Rectal smooth muscle tissue (tissue), 1 donor: ENCODE data around the gene TMEM267.
"Not testable (repeated sequence)": the region's sequence is repeated elsewhere in the genome, so short reads cannot be mapped to it uniquely, and the experiment has no call there.

Experiments used
- H3K27ac ChIP-seq: one replicate; pipeline ENCODE4 v1.7.0; 2013; ENCODE audit warnings: low read depth, low read length, inconsistent platforms
- H3K27me3 ChIP-seq: one replicate; pipeline ENCODE4 v1.7.0; 2013; ENCODE audit warnings: low read length; ENCODE audit not compliant: control insufficient read depth, insufficient read depth
- H3K36me3 ChIP-seq: one replicate; pipeline ENCODE4 v1.7.0; 2013; ENCODE audit warnings: low read length; ENCODE audit not compliant: control insufficient read depth, insufficient read depth
- H3K4me1 ChIP-seq: one replicate; pipeline ENCODE4 v1.7.0; 2013; ENCODE audit warnings: low read length; ENCODE audit not compliant: control insufficient read depth, insufficient read depth
- H3K4me3 ChIP-seq: one replicate; pipeline ENCODE4 v1.7.0; 2013; ENCODE audit warnings: low read length
- H3K9ac ChIP-seq: one replicate; pipeline ENCODE4 v1.7.0; 2013; ENCODE audit warnings: low read length

Gene TMEM267

GRCh38 chr5:43415935-43416802, 67.5 kb downstream of the TMEM267 start:
- Histone ChIP-seq H3K4me3 (no peak overlapping the region), H3K27me3 (no peaks in the 10 kb centered on the region), H3K4me1 (no peaks in the 10 kb centered on the region), H3K27ac (no peak overlapping the region), H3K9ac (no peak overlapping the region), H3K36me3 (no peaks in the 10 kb centered on the region)

- no peaks in the 10 kb centered on the region for H3K36me3 ChIP-seq
- no peaks in the 10 kb centered on the region for H3K4me1 ChIP-seq
- no peak overlapping the region for H3K9ac ChIP-seq
- no peak overlapping the region for H3K27ac ChIP-seq
- no peaks in the 10 kb centered on the region for H3K27me3 ChIP-seq
- no peak overlapping the region for H3K4me3 ChIP-seq
Observed at GRCh38 chr5:43413966-43414365, 69.7 kb downstream of the TMEM267 start.

DNA sequence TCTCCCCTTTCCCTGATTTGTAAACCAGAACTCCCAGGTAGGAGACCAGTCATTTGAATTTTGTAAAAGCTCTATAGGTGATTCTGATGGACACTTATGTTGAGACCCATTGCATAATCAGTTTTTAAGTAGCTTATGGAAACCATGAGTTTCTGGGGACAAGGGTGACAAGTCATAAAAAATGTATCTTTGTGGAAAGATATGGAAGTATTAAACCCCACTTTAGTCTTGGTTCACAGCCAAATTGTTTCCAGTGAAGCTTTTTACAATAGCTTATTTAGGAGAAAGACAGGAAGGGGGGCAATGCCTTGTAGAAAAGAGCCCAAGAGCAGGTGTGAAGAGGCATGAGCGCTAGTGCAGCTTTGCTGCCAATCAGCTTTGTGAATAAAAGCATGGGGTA, 71.0 kb downstream of the TMEM267 start:
- H3K9ac ChIP-seq, result no peak overlapping the region
- no peak overlapping the region for H3K4me3 ChIP-seq
- H3K36me3 ChIP-seq, result no peaks in the 10 kb centered on the region
- no peaks in the 10 kb centered on the region for H3K4me1 ChIP-seq
- no peaks in the 10 kb centered on the region for H3K27me3 ChIP-seq
- H3K27ac ChIP-seq, result no peak overlapping the region

- H3K4me1 ChIP-seq, result no peaks in the 10 kb centered on the region
- no peak within 1 kb of the TSS for H3K9ac ChIP-seq
- H3K27ac ChIP-seq, result no peak within 1 kb of the TSS
- H3K4me3 ChIP-seq, result no peak within 1 kb of the TSS
- H3K36me3 ChIP-seq, result no peaks in the 10 kb centered on the region
- H3K27me3 ChIP-seq, result no peaks in the 10 kb centered on the region
Observed at GRCh38 chr5:43412156-43412555, 71.5 kb downstream of the TMEM267 start, which contains the start of gene CCL28. TSS of gene CCL28 (minus strand) at chr5:43412391. CDS start at chr5:43412316, 75 bp downstream.

GRCh38 chr5:43411495-43411894, 72.2 kb downstream of the TMEM267 start:
- H3K27me3 ChIP-seq, result no peaks in the 10 kb centered on the region
- H3K4me3 ChIP-seq, result no peak overlapping the region
- no peaks in the 10 kb centered on the region for H3K36me3 ChIP-seq
- H3K9ac ChIP-seq, result no peak overlapping the region
- no peaks in the 10 kb centered on the region for H3K4me1 ChIP-seq
- no peak overlapping the region for H3K27ac ChIP-seq

GRCh38 chr5:43410414-43410813, 73.3 kb downstream of the TMEM267 start:
- peak overlapping the region; percentile 7 for H3K4me3 ChIP-seq
- H3K4me1 ChIP-seq, result no peaks in the 10 kb centered on the region
- H3K36me3 ChIP-seq, result no peaks in the 10 kb centered on the region
- H3K27me3 ChIP-seq, result no peaks in the 10 kb centered on the region
- no peak overlapping the region for H3K9ac ChIP-seq
- H3K27ac ChIP-seq, result no peak overlapping the region

- peak overlapping the region; percentile 7 for H3K4me3 ChIP-seq
- H3K4me1 ChIP-seq, result no peaks in the 10 kb centered on the region
- H3K27ac ChIP-seq, result no peak overlapping the region
Observed at GRCh38 chr5:43409809-43410271, 73.8 kb downstream of the TMEM267 start.

GRCh38 chr5:43402524-43403066, 81.1 kb downstream of the TMEM267 start:
- H3K27me3 ChIP-seq, H3K27ac ChIP-seq, H3K4me1 ChIP-seq, H3K36me3 ChIP-seq, H3K4me3 ChIP-seq, H3K9ac ChIP-seq: not testable (repeated sequence)

More at GRCh38 chr5:43409809-43410271, 73.8 kb downstream of the TMEM267 start:
- Histone ChIP-seq H3K27me3 (no peaks in the 10 kb centered on the region), H3K36me3 (no peaks in the 10 kb centered on the region), H3K9ac (no peak overlapping the region)

DNA sequence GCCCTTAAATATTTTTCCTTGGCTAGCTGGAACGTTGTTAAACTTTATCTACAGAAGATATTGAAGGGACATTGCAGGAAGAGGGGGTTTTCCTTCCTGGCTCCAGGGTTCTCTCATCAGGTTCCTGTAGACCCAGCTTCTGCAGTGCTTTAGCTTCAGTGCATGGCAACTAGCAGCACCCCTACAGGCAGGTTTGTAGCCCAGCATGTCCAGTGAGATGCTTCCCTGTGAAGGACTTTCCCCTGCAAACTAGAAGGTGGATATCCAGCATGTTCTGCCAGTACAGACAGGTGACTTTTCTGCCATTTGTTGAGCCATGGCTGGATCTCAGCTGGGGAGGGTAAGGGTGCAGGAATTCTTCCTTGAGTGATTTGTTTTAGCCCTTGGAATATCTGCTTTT, 81.8 kb downstream of the TMEM267 start:
- H3K9ac ChIP-seq, result no peak overlapping the region
- no peak overlapping the region for H3K27ac ChIP-seq
- H3K4me3 ChIP-seq, result no peak overlapping the region
- H3K4me1 ChIP-seq, result no peaks in the 10 kb centered on the region
- H3K36me3 ChIP-seq, result no peaks in the 10 kb centered on the region
- no peaks in the 10 kb centered on the region for H3K27me3 ChIP-seq

DNA sequence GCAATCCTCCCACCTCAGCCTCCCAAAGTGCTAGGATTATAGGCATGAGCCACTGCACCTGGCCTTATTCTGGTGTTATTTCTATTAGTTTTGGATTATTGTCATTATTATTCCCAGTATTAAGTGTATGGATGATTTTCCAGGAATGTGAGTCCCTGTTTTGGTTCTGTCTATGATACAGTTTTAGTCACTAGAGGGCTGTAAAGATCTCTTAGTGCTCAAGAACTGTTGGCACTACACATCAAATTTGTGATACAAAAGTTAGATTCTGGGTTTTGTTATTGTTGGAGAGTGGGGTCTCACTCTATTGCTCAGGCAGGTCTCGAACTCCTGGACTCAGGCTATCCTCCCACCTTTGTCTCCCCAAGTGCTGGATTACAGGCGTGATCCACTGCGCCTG, 83.6 kb downstream of the TMEM267 start:
- no peaks in the 10 kb centered on the region for H3K4me1 ChIP-seq
- H3K36me3 ChIP-seq, result no peaks in the 10 kb centered on the region
- no peaks in the 10 kb centered on the region for H3K27me3 ChIP-seq
- H3K27ac ChIP-seq, result no peak overlapping the region
- H3K9ac ChIP-seq, result no peak overlapping the region
- no peak overlapping the region for H3K4me3 ChIP-seq

GRCh38 chr5:43396762-43397304, 86.8 kb downstream of the TMEM267 start:
- Histone ChIP-seq H3K4me1 (no peaks in the 10 kb centered on the region), H3K27ac (no peak overlapping the region), H3K4me3 (peak overlapping the region; percentile 72), H3K36me3 (no peaks in the 10 kb centered on the region), H3K27me3 (no peaks in the 10 kb centered on the region), H3K9ac (peak overlapping the region; percentile 45)
